HG02759 (cell line): ENCODE results near the gene LGR6.
"Not testable (repeated sequence)": the region's sequence is repeated elsewhere in the genome, so short reads cannot be mapped to it uniquely, and the experiment has no call there.

Source experiments
- ATAC-seq: cut with Tn5 transposase; IDR thresholded peaks from one replicate; pipeline ENCODE4 v1.9.1; 2021; ENCODE audit warnings: mild to moderate bottlenecking, moderate library complexity; ENCODE audit not compliant: unreplicated experiment

LGR6 gene

GRCh38 chr1:202317941-202318925 is 124.6 kb downstream of the LGR6 start:
- ATAC-seq = no peak

- no peak for ATAC-seq
Observed at GRCh38 chr1:202319381-202320080, 125.9 kb downstream of the LGR6 start.

GRCh38 chr1:202320081-202320405 is 126.4 kb downstream of the LGR6 start:
- ATAC-seq = no peak

GRCh38 chr1:202323731-202324130 is 130.1 kb downstream of the LGR6 start:
- ATAC-seq = no peak

- ATAC-seq = no peak
Observed at GRCh38 chr1:202324646-202325045, 131.0 kb downstream of the LGR6 start.

GRCh38 chr1:202329891-202330290 is 136.3 kb downstream of the LGR6 start:
- no peak for ATAC-seq

GRCh38 chr1:202333861-202334260 is 140.3 kb downstream of the LGR6 start:
- ATAC-seq = no peak

- no peak for ATAC-seq
Observed at GRCh38 chr1:202343652-202344349, 150.2 kb downstream of the LGR6 start.

- ATAC-seq = no peak
Observed at GRCh38 chr1:202348005-202348508, 154.5 kb downstream of the LGR6 start.

- peak; percentile 99 for ATAC-seq
Observed at GRCh38 chr1:202348509-202349205, 155.1 kb downstream of the LGR6 start, which contains the start of gene PPP1R12B. Gene PPP1R12B, plus strand, starts transcription at chr1:202348699. Its CDS starts 153 bp downstream, at chr1:202348852.

GRCh38 chr1:202349206-202349928 is 155.8 kb downstream of the LGR6 start:
- ATAC-seq = no peak

- ATAC-seq = no peak
Observed at GRCh38 chr1:202351725-202352124, 158.1 kb downstream of the LGR6 start.

- ATAC-seq = not testable (repeated sequence)
Observed at GRCh38 chr1:202352583-202353197, 159.1 kb downstream of the LGR6 start.

- ATAC-seq = no peak
Observed at GRCh38 chr1:202355944-202356553, 162.4 kb downstream of the LGR6 start.

- ATAC-seq = no peak
Observed at GRCh38 chr1:202357506-202357905, 163.9 kb downstream of the LGR6 start.

- ATAC-seq = no peak
Observed at GRCh38 chr1:202361224-202361623, 167.6 kb downstream of the LGR6 start.

- no peak for ATAC-seq
Observed at GRCh38 chr1:202361701-202362100, 168.1 kb downstream of the LGR6 start.

- no peak for ATAC-seq
Observed at GRCh38 chr1:202362212-202362611, 168.6 kb downstream of the LGR6 start.
